ENCODE results near the gene BPIFA2. TPM values are rescaled to one million over a fixed set of nuclear protein-coding genes. Genes with fewer than 3 reads are reported as not detected.

Gene BPIFA2
- total RNA-seq, 1 donor, result not detected

- H3K36me3 ChIP-seq (ENCODE audit: insufficient read depth, low read length), result no peaks in the 10 kb centered on the region
- H3K4me1 ChIP-seq (ENCODE audit: insufficient read depth, low read length), result no peaks in the 10 kb centered on the region
- no peak for TF ChIP-seq CTCF (IDR thresholded peaks at IDR 0.05; ENCODE audit: extremely low read depth, low read depth, low read length)
- H3K4me2 ChIP-seq (ENCODE audit: insufficient read depth, low read length), result no peak overlapping the region
- H2AFZ ChIP-seq (ENCODE audit: low read length), result no peak overlapping the region
- H3K9me3 ChIP-seq (ENCODE audit: low read depth, low read length), result no peaks in the 10 kb centered on the region
- no peak overlapping the region for H3K4me3 ChIP-seq (ENCODE audit: insufficient read depth, low read length)
- H3K27ac ChIP-seq (ENCODE audit: low read depth, low read length), result no peak overlapping the region
- no peak for DNase-seq (ENCODE audit: insufficient read length, low spot score, missing footprints)
- no peaks in the 10 kb centered on the region for H4K20me1 ChIP-seq (ENCODE audit: insufficient read depth, low read length)
- no peaks in the 10 kb centered on the region for H3K27me3 ChIP-seq (ENCODE audit: insufficient read depth, low read length)
- H3K79me2 ChIP-seq (ENCODE audit: insufficient read depth, low read length), result no peaks in the 10 kb centered on the region
Measured at GRCh38 chr20:33192912-33193501, 25.0 kb downstream of the BPIFA2 start.

- no peak overlapping the region for H3K27ac ChIP-seq (ENCODE audit: low read depth, low read length)
- TF ChIP-seq CTCF (IDR thresholded peaks at IDR 0.05; ENCODE audit: extremely low read depth, low read depth, low read length), result no peak
- no peak overlapping the region for H2AFZ ChIP-seq (ENCODE audit: low read length)
- no peaks in the 10 kb centered on the region for H3K36me3 ChIP-seq (ENCODE audit: insufficient read depth, low read length)
- no peaks in the 10 kb centered on the region for H3K79me2 ChIP-seq (ENCODE audit: insufficient read depth, low read length)
- no peak overlapping the region for H3K4me3 ChIP-seq (ENCODE audit: insufficient read depth, low read length)
- H3K4me2 ChIP-seq (ENCODE audit: insufficient read depth, low read length), result no peak overlapping the region
- H4K20me1 ChIP-seq (ENCODE audit: insufficient read depth, low read length), result no peaks in the 10 kb centered on the region
- no peaks in the 10 kb centered on the region for H3K9me3 ChIP-seq (ENCODE audit: low read depth, low read length)
- no peaks in the 10 kb centered on the region for H3K27me3 ChIP-seq (ENCODE audit: insufficient read depth, low read length)
- H3K4me1 ChIP-seq (ENCODE audit: insufficient read depth, low read length), result no peaks in the 10 kb centered on the region
- no peak for DNase-seq (ENCODE audit: insufficient read length, low spot score, missing footprints)
Measured at GRCh38 chr20:33199026-33199425, 31.1 kb downstream of the BPIFA2 start.

- H3K4me2 ChIP-seq (ENCODE audit: insufficient read depth, low read length), result no peak overlapping the region
- H3K9me3 ChIP-seq (ENCODE audit: low read depth, low read length), result no peaks in the 10 kb centered on the region
- no peak overlapping the region for H3K27ac ChIP-seq (ENCODE audit: low read depth, low read length)
- H3K4me3 ChIP-seq (ENCODE audit: insufficient read depth, low read length), result no peak overlapping the region
- no peaks in the 10 kb centered on the region for H3K4me1 ChIP-seq (ENCODE audit: insufficient read depth, low read length)
- H3K79me2 ChIP-seq (ENCODE audit: insufficient read depth, low read length), result no peaks in the 10 kb centered on the region
- H2AFZ ChIP-seq (ENCODE audit: low read length), result no peak overlapping the region
- H3K27me3 ChIP-seq (ENCODE audit: insufficient read depth, low read length), result no peaks in the 10 kb centered on the region
- no peaks in the 10 kb centered on the region for H3K36me3 ChIP-seq (ENCODE audit: insufficient read depth, low read length)
- no peak for TF ChIP-seq CTCF (IDR thresholded peaks at IDR 0.05; ENCODE audit: extremely low read depth, low read depth, low read length)
- no peaks in the 10 kb centered on the region for H4K20me1 ChIP-seq (ENCODE audit: insufficient read depth, low read length)
- no peak for DNase-seq (ENCODE audit: insufficient read length, low spot score, missing footprints)
Measured at GRCh38 chr20:33202451-33202850, 34.5 kb downstream of the BPIFA2 start.

- H3K4me2 ChIP-seq (ENCODE audit: insufficient read depth, low read length), result no peak overlapping the region
- DNase-seq (ENCODE audit: insufficient read length, low spot score, missing footprints), result no peak
- H3K9me3 ChIP-seq (ENCODE audit: low read depth, low read length), result no peaks in the 10 kb centered on the region
- H3K27ac ChIP-seq (ENCODE audit: low read depth, low read length), result no peak overlapping the region
- no peaks in the 10 kb centered on the region for H3K79me2 ChIP-seq (ENCODE audit: insufficient read depth, low read length)
- no peak overlapping the region for H2AFZ ChIP-seq (ENCODE audit: low read length)
- no peak overlapping the region for H3K4me3 ChIP-seq (ENCODE audit: insufficient read depth, low read length)
- no peaks in the 10 kb centered on the region for H4K20me1 ChIP-seq (ENCODE audit: insufficient read depth, low read length)
- no peaks in the 10 kb centered on the region for H3K4me1 ChIP-seq (ENCODE audit: insufficient read depth, low read length)
- TF ChIP-seq CTCF (IDR thresholded peaks at IDR 0.05; ENCODE audit: extremely low read depth, low read depth, low read length), result no peak
- no peaks in the 10 kb centered on the region for H3K36me3 ChIP-seq (ENCODE audit: insufficient read depth, low read length)
- no peaks in the 10 kb centered on the region for H3K27me3 ChIP-seq (ENCODE audit: insufficient read depth, low read length)
Measured at GRCh38 chr20:33203444-33203843, 35.5 kb downstream of the BPIFA2 start.
